ENCODE data around the gene NIM1K. TPM values are rescaled to one million over a fixed set of nuclear protein-coding genes. Genes with fewer than 3 reads are reported as not detected.
A peak's percentile ranks its signal among the peaks of the same experiment; 100 is the strongest.

NIM1K gene
- total RNA-seq, 4 donors from 2014 or later, result 0.32 TPM; not detected in 3

DNA sequence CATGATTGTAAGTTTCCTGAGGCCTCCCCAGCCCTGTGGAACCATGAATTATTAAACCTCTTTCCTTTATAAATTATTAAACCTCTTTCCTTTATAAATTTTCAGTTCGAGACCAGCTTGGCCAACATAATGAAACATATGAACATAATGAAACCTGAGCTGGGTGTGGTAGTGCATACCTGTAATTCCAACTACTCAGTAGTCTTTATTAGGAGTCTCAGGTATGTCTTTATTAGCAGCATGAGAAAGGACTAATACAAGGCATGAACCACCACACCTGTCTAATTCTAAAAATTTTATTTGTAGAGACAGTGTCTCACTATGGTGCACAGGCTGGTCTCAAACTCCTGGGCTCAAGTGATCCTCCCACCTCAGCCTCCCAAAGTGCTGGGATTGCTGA, 27.1 kb downstream of the NIM1K start:
- TF ChIP-seq POLR2A (IDR thresholded peaks at IDR 0.05), result no peak
- no peak for TF ChIP-seq POLR2AphosphoS5 (IDR thresholded peaks at IDR 0.05)
- TF ChIP-seq, protein P1, sequence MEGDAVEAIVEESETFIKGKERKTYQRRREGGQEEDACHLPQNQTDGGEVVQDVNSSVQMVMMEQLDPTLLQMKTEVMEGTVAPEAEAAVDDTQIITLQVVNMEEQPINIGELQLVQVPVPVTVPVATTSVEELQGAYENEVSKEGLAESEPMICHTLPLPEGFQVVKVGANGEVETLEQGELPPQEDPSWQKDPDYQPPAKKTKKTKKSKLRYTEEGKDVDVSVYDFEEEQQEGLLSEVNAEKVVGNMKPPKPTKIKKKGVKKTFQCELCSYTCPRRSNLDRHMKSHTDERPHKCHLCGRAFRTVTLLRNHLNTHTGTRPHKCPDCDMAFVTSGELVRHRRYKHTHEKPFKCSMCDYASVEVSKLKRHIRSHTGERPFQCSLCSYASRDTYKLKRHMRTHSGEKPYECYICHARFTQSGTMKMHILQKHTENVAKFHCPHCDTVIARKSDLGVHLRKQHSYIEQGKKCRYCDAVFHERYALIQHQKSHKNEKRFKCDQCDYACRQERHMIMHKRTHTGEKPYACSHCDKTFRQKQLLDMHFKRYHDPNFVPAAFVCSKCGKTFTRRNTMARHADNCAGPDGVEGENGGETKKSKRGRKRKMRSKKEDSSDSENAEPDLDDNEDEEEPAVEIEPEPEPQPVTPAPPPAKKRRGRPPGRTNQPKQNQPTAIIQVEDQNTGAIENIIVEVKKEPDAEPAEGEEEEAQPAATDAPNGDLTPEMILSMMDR (IDR thresholded peaks at IDR 0.05), result no peak
- TF ChIP-seq EP300 (IDR thresholded peaks at IDR 0.05; ENCODE audit: low read depth), result no peak
- no peaks in the 10 kb centered on the region for H3K27me3 ChIP-seq
- in situ Hi-C loops (cut with MboI; ENCODE audit: low pct_ligation_motif_present in 1 of 4, low pct_unique_long_range_greater_than_20kb in 1 of 4, low sequenced_read_pairs in 3 of 4), result no loop called here
- WGBS, 2 donors (ENCODE audit: low coverage in 1 of 2), result 83 to 100% methylated on average over 1 of the region's 1 CpG
- no peaks in the 10 kb centered on the region for H3K4me1 ChIP-seq
- intact Hi-C loops (cut with DNase I; ENCODE audit: low total_unique reads), result no loop called here
- no peaks in the 10 kb centered on the region for H3K9me3 ChIP-seq
- H3K4me3 ChIP-seq, result no peak overlapping the region
- no peak for DNase-seq
- no peaks in the 10 kb centered on the region for H3K36me3 ChIP-seq
- no peak overlapping the region for H3K27ac ChIP-seq

DNA sequence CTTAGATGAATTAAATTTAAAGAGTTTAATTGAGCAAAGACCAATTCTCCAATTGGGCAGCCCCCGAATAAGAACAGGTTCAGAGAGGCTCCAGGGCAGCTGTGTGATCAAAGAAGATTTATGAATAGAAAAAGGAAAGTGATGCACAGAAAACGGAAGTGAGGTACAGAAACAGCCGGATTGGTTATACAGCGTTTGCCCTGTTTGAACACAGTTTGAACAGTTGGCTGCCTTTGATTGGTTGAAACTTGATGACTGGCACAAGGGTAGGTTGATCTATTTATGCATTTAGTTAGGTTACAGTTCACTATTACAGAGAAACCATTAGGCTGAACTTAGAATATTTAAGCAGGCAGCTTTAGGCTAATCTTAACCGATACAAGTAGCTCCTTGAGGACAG, 29.5 kb downstream of the NIM1K start:
- Histone ChIP-seq H3K27ac (no peak overlapping the region), H3K4me3 (no peak overlapping the region), H3K36me3 (no peaks in the 10 kb centered on the region), H3K9me3 (no peaks in the 10 kb centered on the region), H3K4me1 (no peaks in the 10 kb centered on the region), H3K27me3 (no peaks in the 10 kb centered on the region)
- DNase-seq, result no peak
- WGBS, 2 donors (ENCODE audit: low coverage in 1 of 2), result 70 to 95% methylated on average over 5 of the region's 5 CpGs
- no peak for TF ChIP-seq EP300 (IDR thresholded peaks at IDR 0.05; ENCODE audit: low read depth)
- TF ChIP-seq POLR2AphosphoS5 (IDR thresholded peaks at IDR 0.05), result no peak
- no peak for TF ChIP-seq POLR2A (IDR thresholded peaks at IDR 0.05)
- in situ Hi-C loops (cut with MboI; ENCODE audit: low pct_ligation_motif_present in 1 of 4, low pct_unique_long_range_greater_than_20kb in 1 of 4, low sequenced_read_pairs in 3 of 4) (no loop called here), intact Hi-C loops (cut with DNase I; ENCODE audit: low total_unique reads) (no loop called here)

DNA sequence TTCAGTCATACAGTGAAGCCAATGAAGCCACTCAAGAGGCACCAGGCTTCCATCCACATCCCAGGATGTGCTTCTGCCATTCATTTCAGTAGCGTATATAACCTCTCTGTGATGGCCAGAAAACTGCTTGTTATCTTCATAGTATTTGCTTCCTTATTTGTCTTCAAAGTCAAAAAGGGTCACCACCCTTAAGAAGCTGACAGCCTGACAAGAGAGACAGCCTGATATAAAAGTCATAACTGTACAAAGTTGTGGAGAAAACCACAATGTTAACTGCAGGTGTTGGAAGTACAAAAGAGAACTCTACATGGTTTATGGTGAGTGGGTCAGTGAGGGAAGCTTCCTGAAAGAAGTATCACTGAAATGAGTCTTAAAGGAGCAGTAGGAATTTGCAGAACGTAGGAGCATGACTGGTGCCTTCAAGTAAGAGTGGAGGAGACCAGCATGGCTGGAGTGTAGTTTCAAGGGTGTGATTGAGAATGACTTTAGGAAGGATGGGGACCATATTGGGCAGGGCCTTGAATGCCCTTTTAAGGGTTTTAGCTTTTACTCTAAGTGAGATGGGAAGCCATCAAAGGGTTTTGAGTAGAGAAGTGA, 33.7 kb downstream of the NIM1K start:
- no peaks in the 10 kb centered on the region for H3K9me3 ChIP-seq
- in situ Hi-C loops (cut with MboI; ENCODE audit: low pct_ligation_motif_present in 1 of 4, low pct_unique_long_range_greater_than_20kb in 1 of 4, low sequenced_read_pairs in 3 of 4), result no loop called here

DNA sequence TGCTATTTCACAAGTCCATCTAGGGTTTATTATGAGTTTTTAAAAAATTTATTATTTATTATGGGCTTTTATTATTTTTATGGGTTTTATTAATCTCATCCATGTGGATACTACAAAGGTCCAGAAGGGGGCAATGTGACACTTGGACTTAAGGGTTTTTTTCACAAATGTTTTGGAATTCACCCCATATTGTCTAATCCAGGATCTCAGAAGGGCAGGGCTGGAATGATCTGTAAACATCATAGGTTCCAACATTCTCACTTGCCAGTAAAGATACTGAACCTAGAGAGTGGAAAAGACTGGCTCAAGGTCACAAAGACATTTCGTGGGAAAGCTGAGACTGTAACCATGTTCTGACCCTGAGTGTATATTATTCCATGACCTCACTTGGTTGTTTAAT, 35.6 kb downstream of the NIM1K start:
- no peaks in the 10 kb centered on the region for H3K4me1 ChIP-seq
- in situ Hi-C loops (cut with MboI; ENCODE audit: low pct_ligation_motif_present in 1 of 4, low pct_unique_long_range_greater_than_20kb in 1 of 4, low sequenced_read_pairs in 3 of 4) (no loop called here), intact Hi-C loops (cut with DNase I; ENCODE audit: low total_unique reads) (no loop called here)
- no peaks in the 10 kb centered on the region for H3K27me3 ChIP-seq
- H3K36me3 ChIP-seq, result no peaks in the 10 kb centered on the region
- no peak overlapping the region for H3K27ac ChIP-seq
- 24% methylated on average over 1 of the region's 1 CpG; no CpG with 5 or more reads in 1 of the 2 donors for WGBS, 2 donors (ENCODE audit: low coverage in 1 of 2)
- TF ChIP-seq EP300 (IDR thresholded peaks at IDR 0.05; ENCODE audit: low read depth), result no peak
- TF ChIP-seq, protein P1 (IDR thresholded peaks at IDR 0.05), result peak in 2 of 5 experiments; percentile 18 to 26
- no peaks in the 10 kb centered on the region for H3K9me3 ChIP-seq
- no peak overlapping the region for H3K4me3 ChIP-seq
- DNase-seq, result no peak

More for the DNA sequence above, 33.7 kb downstream of the NIM1K start:
- Histone ChIP-seq H3K4me1 (no peaks in the 10 kb centered on the region), H3K4me3 (no peak overlapping the region), H3K27ac (no peak overlapping the region), H3K36me3 (no peaks in the 10 kb centered on the region), H3K27me3 (no peaks in the 10 kb centered on the region)
- no peak for DNase-seq
- TF ChIP-seq POLR2AphosphoS5 (IDR thresholded peaks at IDR 0.05) (no peak), EP300 (IDR thresholded peaks at IDR 0.05; ENCODE audit: low read depth) (no peak), POLR2A (IDR thresholded peaks at IDR 0.05) (no peak)
- TF ChIP-seq, protein P1 (IDR thresholded peaks at IDR 0.05), result no peak
- intact Hi-C loops (cut with DNase I; ENCODE audit: low total_unique reads), result no loop called here
- WGBS, 2 donors (ENCODE audit: low coverage in 1 of 2), result 56 to 63% methylated on average over 2 of the region's 2 CpGs

DNA sequence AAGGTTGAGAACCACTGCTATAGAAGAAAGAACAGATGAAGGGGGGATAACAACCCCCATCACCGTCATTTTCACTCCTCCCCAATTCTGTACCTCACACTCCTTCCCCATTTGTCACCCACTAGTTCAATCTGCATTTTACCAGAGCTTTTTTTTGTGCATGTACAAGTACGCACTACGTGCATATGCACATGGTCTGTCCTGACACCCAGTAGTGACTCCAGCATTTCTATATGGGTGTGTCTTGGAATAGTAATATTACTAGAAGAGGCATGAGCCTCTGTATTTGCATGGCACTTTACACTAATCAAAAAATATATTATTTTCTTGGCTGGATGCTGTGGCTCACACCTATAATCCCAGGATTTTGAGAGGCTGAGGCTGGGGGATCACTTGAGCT, 38.7 kb downstream of the NIM1K start:
- H3K27me3 ChIP-seq, result no peaks in the 10 kb centered on the region
- no peak for DNase-seq
- intact Hi-C loops (cut with DNase I; ENCODE audit: low total_unique reads), result no loop called here

More for the DNA sequence above, 38.7 kb downstream of the NIM1K start:
- no peaks in the 10 kb centered on the region for H3K36me3 ChIP-seq
- no peak for TF ChIP-seq POLR2A (IDR thresholded peaks at IDR 0.05)
- no peak for TF ChIP-seq EP300 (IDR thresholded peaks at IDR 0.05; ENCODE audit: low read depth)
- TF ChIP-seq POLR2AphosphoS5 (IDR thresholded peaks at IDR 0.05), result no peak
- TF ChIP-seq, protein P1 (IDR thresholded peaks at IDR 0.05), result no peak
- H3K4me1 ChIP-seq, result no peaks in the 10 kb centered on the region
- H3K9me3 ChIP-seq, result no peaks in the 10 kb centered on the region
- no peak overlapping the region for H3K4me3 ChIP-seq
- no peak overlapping the region for H3K27ac ChIP-seq
- 85 to 94% methylated on average over 3 of the region's 3 CpGs for WGBS, 2 donors (ENCODE audit: low coverage in 1 of 2)
- in situ Hi-C loops (cut with MboI; ENCODE audit: low pct_ligation_motif_present in 1 of 4, low pct_unique_long_range_greater_than_20kb in 1 of 4, low sequenced_read_pairs in 3 of 4), result no loop called here

Data from transverse colon (tissue), 4 donors.